SK-N-SH (cell line): ENCODE results near the gene NACAD. TPM values are rescaled to one million over a fixed set of nuclear protein-coding genes. Genes with fewer than 3 reads are reported as not detected.

Experiments used
- CTCF ChIA-PET: fragments of 300-600, 350-600 bp; formaldehyde crosslinking; extraction: SDS; loops from one replicate; lab custom pipeline; 2021; lab: Yijun Ruan, JAX
- POLR2A ChIA-PET: fragments of 350-600 bp; sonication (Branson Sonifier 250); formaldehyde crosslinking; extraction: SDS; loops from one replicate; lab custom pipeline; 2020; ENCODE audit warnings: antibody characterized with exemption, inconsistent platforms; lab: Yijun Ruan, JAX
- DNase-seq: peaks from one replicate; pipeline ENCODE4 v3.0.0; 2012
- H2AFZ ChIP-seq: fragments of 200-600 bp; sonication (generic); 2 replicates; pipeline ENCODE4 v1.8.1; 2016; ENCODE audit warnings: antibody characterized with exemption, mild to moderate bottlenecking, low read depth
- H3F3A ChIP-seq: fragments of 200-600 bp; sonication (generic); replicated peaks from 2 replicates; pipeline ENCODE3; 2016; ENCODE audit warnings: antibody characterized with exemption, mild to moderate bottlenecking; ENCODE audit not compliant: insufficient read depth
- H3K27ac ChIP-seq, 2 experiments: fragments of 200-500 bp in 1 of 2; fragments of 200-600 bp in 1 of 2; sonication (Bioruptor generic) in 1 of 2; sonication (generic), shearing (Covaris generic) in 1 of 2; 2 replicates each; pipeline versions ENCODE4 v1.5.1 to v1.6.1; 2014 to 2016; ENCODE audit warnings: low read depth in 2 of 2, inconsistent platforms in 1 of 2, low read length in 1 of 2, mild to moderate bottlenecking in 1 of 2, mixed read lengths in 1 of 2
- H3K27me3 ChIP-seq: fragments of 200-600 bp; sonication (generic), shearing (Covaris generic); 2 replicates; pipeline ENCODE4 v1.6.1; 2016; ENCODE audit warnings: mixed run types; ENCODE audit not compliant: insufficient read depth
- H3K36me3 ChIP-seq, 2 experiments: fragments of 200-500 bp in 1 of 2; fragments of 200-600 bp in 1 of 2; sonication (Bioruptor generic) in 1 of 2; sonication (generic) in 1 of 2; replicated peaks in 1 of 2; 2 replicates each; pipeline versions ENCODE3 to v1.5.1; 2014 to 2016; ENCODE audit warnings: low read length in 1 of 2, mild to moderate bottlenecking in 1 of 2; ENCODE audit not compliant: insufficient read depth in 2 of 2, control insufficient read depth in 1 of 2
- H3K4me1 ChIP-seq, 2 experiments: fragments of 200-500 bp in 1 of 2; fragments of 200-600 bp in 1 of 2; sonication (Bioruptor generic) in 1 of 2; sonication (generic), shearing (Covaris generic) in 1 of 2; 2 replicates each; pipeline versions ENCODE4 v1.5.1 to v1.6.1; 2014 to 2016; ENCODE audit warnings: low read depth in 1 of 2, low read length in 1 of 2, mixed run types in 1 of 2; ENCODE audit not compliant: insufficient read depth in 2 of 2, control insufficient read depth in 1 of 2
- H3K4me2 ChIP-seq: fragments of 200-600 bp; sonication (generic), shearing (Covaris generic); 2 replicates; pipeline ENCODE4 v1.6.1; 2017; ENCODE audit warnings: mixed run types
- H3K4me3 ChIP-seq, 2 experiments: fragments of 200-500 bp in 1 of 2; fragments of 200-600 bp in 1 of 2; sonication (Bioruptor generic) in 1 of 2; sonication (generic), shearing (Covaris generic) in 1 of 2; 2 replicates each; pipeline versions ENCODE4 v1.5.1 to v1.8.1; 2014 to 2016; ENCODE audit warnings: low read depth in 2 of 2, inconsistent platforms in 1 of 2, low read length in 1 of 2, mild to moderate bottlenecking in 1 of 2, mixed read lengths in 1 of 2, moderate library complexity in 1 of 2
- H3K79me2 ChIP-seq: fragments of 200-600 bp; sonication (generic); 2 replicates; pipeline ENCODE4 v1.8.1; 2017; ENCODE audit warnings: mild to moderate bottlenecking; ENCODE audit not compliant: insufficient read depth
- H3K9ac ChIP-seq: fragments of 200-600 bp; sonication (generic); 2 replicates; pipeline ENCODE4 v1.6.1; 2017; ENCODE audit warnings: mixed run types
- H3K9me2 ChIP-seq: fragments of 200-600 bp; sonication (generic); 2 replicates; pipeline ENCODE4 v1.6.1; 2017; ENCODE audit warnings: mixed run types
- H3K9me3 ChIP-seq: fragments of 200-600 bp; sonication (generic); 2 replicates; pipeline ENCODE4 v1.6.1; 2017; ENCODE audit warnings: mixed run types, mild to moderate bottlenecking, moderate library complexity
- H4K20me1 ChIP-seq: fragments of 200-600 bp; sonication (generic); 2 replicates; pipeline ENCODE4 v1.6.1; 2017; ENCODE audit warnings: mild to moderate bottlenecking, mixed run types; ENCODE audit not compliant: insufficient read depth
- ELF1 ChIP-seq: IDR thresholded peaks from 2 replicates; pipeline ENCODE4 v1.4.0; 2012
- FOSL2 ChIP-seq: IDR thresholded peaks from 2 replicates; pipeline ENCODE4 v1.4.0; 2012; ENCODE audit warnings: low read depth, mild to moderate bottlenecking, moderate library complexity, borderline replicate concordance
- FOXJ3 ChIP-seq: sonication (generic); formaldehyde crosslinking; IDR thresholded peaks from 2 replicates; pipeline ENCODE4 v1.5.1; 2020; ENCODE audit warnings: mild to moderate bottlenecking, missing genetic modification reagents
- GABPA ChIP-seq: IDR thresholded peaks from 2 replicates; pipeline ENCODE4 v1.4.0; 2012; ENCODE audit warnings: low read depth, mild to moderate bottlenecking
- JUND ChIP-seq: IDR thresholded peaks from 2 replicates; pipeline ENCODE4 v1.4.0; 2012
- MEF2A ChIP-seq: IDR thresholded peaks from 2 replicates; pipeline ENCODE4 v1.4.0; 2012; ENCODE audit warnings: low read depth, borderline replicate concordance
- NFIC ChIP-seq: IDR thresholded peaks from 2 replicates; pipeline ENCODE4 v1.4.0; 2012; ENCODE audit warnings: borderline replicate concordance
- POLR2AphosphoS5 ChIP-seq: IDR thresholded peaks from 2 replicates; pipeline ENCODE4 v1.6.1; 2012; ENCODE audit warnings: low read depth, low read length
- RFX5 ChIP-seq: IDR thresholded peaks from 2 replicates; pipeline ENCODE4 v1.6.1; 2012; ENCODE audit warnings: mild to moderate bottlenecking, improper control_type of control experiment, low read length
- SMC3 ChIP-seq: IDR thresholded peaks from 2 replicates; pipeline ENCODE4 v1.6.1; 2012; ENCODE audit warnings: low read depth, low read length, improper control_type of control experiment
- TAF1 ChIP-seq: IDR thresholded peaks from 2 replicates; pipeline ENCODE4 v1.6.1; 2012; ENCODE audit warnings: low read depth, mild to moderate bottlenecking, low read length, moderate library complexity, borderline replicate concordance
- TCF12 ChIP-seq: IDR thresholded peaks from 2 replicates; pipeline ENCODE4 v1.4.0; 2012
- WGBS: methylation state at CpG from one replicate; pipeline ENCODE4 v1.1.6; 2017; ENCODE audit warnings: low lambda C conversion rate; 5-methylcytosine and 5-hydroxymethylcytosine counted together
- polyA plus RNA-seq, 3 experiments: library from polyadenylated mRNA; depleted of rRNA; stranded (reverse); fragments of >200 nt; gene quantifications; 2 replicates each; pipeline ENCODE4 v1.2.3, GENCODE V29; 2012
- TF ChIP-seq, protein P1 (sequence below): fragments of 150-350 bp; IDR thresholded peaks from 2 replicates; pipeline ENCODE4 v1.6.1; 2016; ENCODE audit warnings: mild to moderate bottlenecking, low read depth, low read length
- TF ChIP-seq, protein P2 (sequence below): IDR thresholded peaks from 2 replicates; pipeline ENCODE4; 2012

NACAD gene
- polyA plus RNA-seq, 1 of the 3 experiments (the other 2 are of a cell fraction), result 2.8 TPM

DNA sequence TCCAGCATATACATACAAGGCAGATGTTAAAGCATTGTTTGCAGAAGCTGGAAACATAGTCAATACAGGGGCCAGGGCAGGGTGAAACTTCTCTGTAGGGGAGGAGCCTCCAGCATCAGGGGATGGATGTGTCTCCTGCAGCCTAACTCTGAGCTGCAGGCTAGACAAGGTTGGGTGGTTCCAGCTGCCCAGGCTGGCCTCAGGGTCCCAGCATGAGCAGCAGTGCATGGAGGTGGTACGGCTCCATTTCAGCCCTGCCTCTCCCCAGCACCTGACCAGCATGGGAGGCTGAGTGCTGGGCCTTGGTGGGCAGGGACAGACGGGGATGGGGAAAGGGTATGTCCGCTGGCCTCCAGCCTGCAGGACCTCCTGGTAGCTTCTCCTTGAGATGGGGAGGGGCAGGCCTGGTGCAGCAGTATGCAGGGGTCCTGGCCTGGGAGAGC lies 30.1 kb upstream of the NACAD start:
- Histone ChIP-seq H4K20me1 (no peaks in the 10 kb centered on the region), H3K36me3 (no peaks in the 10 kb centered on the region), H3K9ac (no peak overlapping the region), H3K4me1 (peaks cover 0 to 2% of the 10 kb centered on the region in 2 experiments; a peak in 1 of 4 replicates), H3K9me3 (no peaks in the 10 kb centered on the region), H3K4me2 (no peak overlapping the region), H3K27ac (no peak overlapping the region), H3K27me3 (peaks cover 18% of the 10 kb centered on the region; the same call in 1 of the 2 replicates), H3F3A (no peaks in the 10 kb centered on the region), H3K4me3 (no peak overlapping the region), H3K79me2 (no peaks in the 10 kb centered on the region), H3K9me2 (no peaks in the 10 kb centered on the region), H2AFZ (no peak overlapping the region)
- POLR2A ChIA-PET, result no interaction called here
- no peak for DNase-seq
- CTCF ChIA-PET, result interaction anchor here (0.8 to 14.6 kb wide), 3 partner anchors 17 to 145 kb away, joined by 3 to 149 read pairs (median 3); no protein-coding TSS in a partner anchor
- no CpG with 5 or more reads among the region's 3 CpGs for WGBS
- TF ChIP-seq MEF2A (no peak), NFIC (no peak), GABPA (no peak), TCF12 (no peak), SMC3 (no peak)

DNA sequence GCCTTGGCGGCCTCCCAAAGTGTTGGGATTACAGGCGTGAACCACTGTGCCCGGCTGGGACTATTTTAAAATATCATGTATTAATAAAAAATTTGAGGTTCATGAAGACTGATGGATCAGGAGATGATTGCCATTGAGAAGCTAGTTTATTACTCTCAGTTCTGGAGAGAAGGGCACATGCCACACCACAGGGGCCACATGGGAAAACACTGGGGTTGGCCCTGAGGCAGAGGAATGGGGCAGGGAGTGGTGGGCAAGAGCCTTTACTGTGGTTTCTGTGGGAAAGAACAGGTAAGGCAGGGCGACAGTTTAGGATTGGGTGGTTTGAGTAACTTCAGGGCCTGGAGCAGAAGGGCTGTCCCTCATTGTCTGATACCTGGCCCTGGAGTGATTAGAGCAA lies 29.5 kb upstream of the NACAD start:
- TF ChIP-seq RFX5, result no peak
- no peak for TF ChIP-seq TAF1
- TF ChIP-seq JUND, result no peak
- TF ChIP-seq MEF2A, result no peak
- no peak for TF ChIP-seq FOXJ3 (CRISPR knock-in tag)
- TF ChIP-seq FOSL2, result no peak
- TF ChIP-seq, protein P1, sequence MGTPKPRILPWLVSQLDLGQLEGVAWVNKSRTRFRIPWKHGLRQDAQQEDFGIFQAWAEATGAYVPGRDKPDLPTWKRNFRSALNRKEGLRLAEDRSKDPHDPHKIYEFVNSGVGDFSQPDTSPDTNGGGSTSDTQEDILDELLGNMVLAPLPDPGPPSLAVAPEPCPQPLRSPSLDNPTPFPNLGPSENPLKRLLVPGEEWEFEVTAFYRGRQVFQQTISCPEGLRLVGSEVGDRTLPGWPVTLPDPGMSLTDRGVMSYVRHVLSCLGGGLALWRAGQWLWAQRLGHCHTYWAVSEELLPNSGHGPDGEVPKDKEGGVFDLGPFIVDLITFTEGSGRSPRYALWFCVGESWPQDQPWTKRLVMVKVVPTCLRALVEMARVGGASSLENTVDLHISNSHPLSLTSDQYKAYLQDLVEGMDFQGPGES, result no peak
- no peak for TF ChIP-seq ELF1
- TF ChIP-seq, protein P2, sequence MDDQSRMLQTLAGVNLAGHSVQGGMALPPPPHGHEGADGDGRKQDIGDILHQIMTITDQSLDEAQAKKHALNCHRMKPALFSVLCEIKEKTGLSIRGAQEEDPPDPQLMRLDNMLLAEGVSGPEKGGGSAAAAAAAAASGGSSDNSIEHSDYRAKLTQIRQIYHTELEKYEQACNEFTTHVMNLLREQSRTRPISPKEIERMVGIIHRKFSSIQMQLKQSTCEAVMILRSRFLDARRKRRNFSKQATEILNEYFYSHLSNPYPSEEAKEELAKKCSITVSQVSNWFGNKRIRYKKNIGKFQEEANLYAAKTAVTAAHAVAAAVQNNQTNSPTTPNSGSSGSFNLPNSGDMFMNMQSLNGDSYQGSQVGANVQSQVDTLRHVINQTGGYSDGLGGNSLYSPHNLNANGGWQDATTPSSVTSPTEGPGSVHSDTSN, result no peak
- TF ChIP-seq POLR2AphosphoS5, result no peak
- DNase-seq, result no peak
- Histone ChIP-seq H3K27ac (no peak overlapping the region), H3K27me3 (peaks cover 18% of the 10 kb centered on the region; the same call in 1 of the 2 replicates), H3K4me1 (peaks cover 0 to 2% of the 10 kb centered on the region in 2 experiments; a peak in 1 of 4 replicates), H3K4me3 (no peak overlapping the region), H3K9ac (no peak overlapping the region), H3K9me3 (no peaks in the 10 kb centered on the region), H2AFZ (no peak overlapping the region), H3K9me2 (no peaks in the 10 kb centered on the region), H4K20me1 (no peaks in the 10 kb centered on the region), H3K79me2 (no peaks in the 10 kb centered on the region), H3F3A (no peaks in the 10 kb centered on the region), H3K4me2 (no peak overlapping the region), H3K36me3 (no peaks in the 10 kb centered on the region)
- CTCF ChIA-PET, result interaction anchor here (1.0 to 14.6 kb wide), 3 partner anchors 17 to 142 kb away, joined by 3 to 149 read pairs (median 3); no protein-coding TSS in a partner anchor
- POLR2A ChIA-PET, result no interaction called here
- 70% methylated on average over 4 of the region's 4 CpGs for WGBS
